GM23338 (cell line): ENCODE results near the gene MIAT. TPM values are rescaled to one million over a fixed set of nuclear protein-coding genes. Genes with fewer than 3 reads are reported as not detected.
A peak's percentile ranks its signal among the peaks of the same experiment; 100 is the strongest.

Experiments used
- ATAC-seq: fragments of 200-7000 bp; cut with Tn5 transposase; 3 replicates; pipeline ENCODE4 v1.9.1; 2020
- DNase-seq: peaks from one replicate; pipeline ENCODE4 v3.0.0-alpha.2; 2015; ENCODE audit warnings: low spot score
- H2AFZ ChIP-seq: fragments of 200-600 bp; sonication (generic); 2 replicates; pipeline ENCODE4 v1.8.0; 2016; ENCODE audit warnings: antibody characterized with exemption, mild to moderate bottlenecking, moderate library complexity
- H3F3A ChIP-seq: fragments of 200-600 bp; sonication (generic); replicated peaks from 2 replicates; pipeline ENCODE4 v1.8.0; 2017; ENCODE audit warnings: antibody characterized with exemption, mixed run types, low read depth
- H3K27ac ChIP-seq: fragments of 200-600 bp; sonication (generic); 2 replicates; pipeline ENCODE4 v1.6.1; 2016; ENCODE audit warnings: low read depth
- H3K27me3 ChIP-seq: fragments of 200-600 bp; sonication (generic); 2 replicates; pipeline ENCODE4 v1.8.0; 2016; ENCODE audit warnings: mild to moderate bottlenecking, mixed run types, moderate library complexity; ENCODE audit not compliant: insufficient read depth
- H3K36me3 ChIP-seq: fragments of 200-600 bp; sonication (generic); 2 replicates; pipeline ENCODE4 v1.8.0; 2016; ENCODE audit warnings: mild to moderate bottlenecking; ENCODE audit not compliant: insufficient read depth
- H3K4me1 ChIP-seq: fragments of 200-600 bp; sonication (generic); 2 replicates; pipeline ENCODE4 v1.8.0; 2016; ENCODE audit warnings: mild to moderate bottlenecking, moderate library complexity; ENCODE audit not compliant: insufficient read depth
- H3K4me2 ChIP-seq: fragments of 200-600 bp; sonication (generic); 2 replicates; pipeline ENCODE4 v1.7.1; 2017; ENCODE audit warnings: mixed run types
- H3K4me3 ChIP-seq: fragments of 200-600 bp; sonication (generic); 2 replicates; pipeline ENCODE4 v1.6.1; 2016; ENCODE audit warnings: mixed run types
- H3K79me2 ChIP-seq: fragments of 200-600 bp; sonication (generic); replicated peaks from 2 replicates; pipeline ENCODE4 v1.8.0; 2017; ENCODE audit warnings: mild to moderate bottlenecking; ENCODE audit not compliant: insufficient read depth
- H3K9me2 ChIP-seq: fragments of 200-600 bp; sonication (generic); 2 replicates; pipeline ENCODE4 v1.8.0; 2017; ENCODE audit not compliant: insufficient read depth
- H4K20me1 ChIP-seq: fragments of 200-600 bp; sonication (generic); replicated peaks from 2 replicates; pipeline ENCODE4 v1.8.0; 2017; ENCODE audit warnings: mild to moderate bottlenecking; ENCODE audit not compliant: insufficient read depth
- H3K27ac Mint-ChIP-seq: 2 replicates; pipeline ENCODE4 v1.8.0; 2020; ENCODE audit warnings: inconsistent platforms, mild to moderate bottlenecking, moderate library complexity, mixed read lengths
- H3K27me3 Mint-ChIP-seq: 3 replicates; pipeline ENCODE4 v1.8.0; 2022; ENCODE audit warnings: low read depth, mild to moderate bottlenecking, moderate library complexity, mixed read lengths, inconsistent platforms; ENCODE audit not compliant: insufficient read depth, poor library complexity
- H3K36me3 Mint-ChIP-seq: 3 replicates; pipeline ENCODE4 v1.8.0; 2021; ENCODE audit warnings: low read depth, mild to moderate bottlenecking, inconsistent platforms, moderate library complexity, mixed read lengths
- H3K4me1 Mint-ChIP-seq: 3 replicates; pipeline ENCODE4 v1.8.0; 2020; ENCODE audit warnings: mild to moderate bottlenecking, inconsistent platforms, mixed read lengths
- H3K4me3 Mint-ChIP-seq: 3 replicates; pipeline ENCODE4 v1.8.0; 2021; ENCODE audit warnings: moderate library complexity, mild to moderate bottlenecking, inconsistent platforms, mixed read lengths
- H3K9me3 Mint-ChIP-seq: 3 replicates; pipeline ENCODE4 v1.8.0; 2020; ENCODE audit warnings: moderate library complexity, mild to moderate bottlenecking, inconsistent platforms, mixed read lengths
- CREB1 ChIP-seq: fragments of 250-450 bp; sonication (Bioruptor Pico); IDR thresholded peaks from 2 replicates; pipeline ENCODE4 v1.5.0; 2020; ENCODE audit warnings: low read depth, mild to moderate bottlenecking, moderate library complexity
- NANOG ChIP-seq: IDR thresholded peaks from 2 replicates; pipeline ENCODE4 v1.6.1; 2016; ENCODE audit warnings: antibody characterized with exemption, borderline replicate concordance
- STAT1 ChIP-seq: IDR thresholded peaks from one replicate; pipeline ENCODE4 v1.6.1; 2016; ENCODE audit warnings: antibody characterized with exemption; ENCODE audit not compliant: unreplicated experiment
- ZNF331 ChIP-seq: fragments of 250-450 bp; sonication (Bioruptor Pico); IDR thresholded peaks from 2 replicates; pipeline ENCODE4 v1.5.0; 2020; ENCODE audit warnings: low read depth, mild to moderate bottlenecking, moderate library complexity
- polyA plus RNA-seq: library from polyadenylated mRNA; unstranded; fragments of >200 nt; fragmentation: Nextera tagmentation; extraction: Ambion mirVana; gene quantifications from 2 replicates; pipeline ENCODE4 v1.2.1, GENCODE V29; 2016
- total RNA-seq: library from RNA; depleted of rRNA; stranded (reverse); fragments of >200 nt; shearing (Covaris generic); gene quantifications from 2 replicates; pipeline ENCODE4 v1.2.3, GENCODE V29; 2014
- TF ChIP-seq, protein P1 (sequence below): IDR thresholded peaks from one replicate; pipeline ENCODE4 v1.6.1; 2018; ENCODE audit warnings: antibody characterized with exemption; ENCODE audit not compliant: unreplicated experiment
- TF ChIP-seq, protein P2 (sequence below), 2 experiments: fragments of 200-600 bp in 1 of 2; sonication (generic) in 1 of 2; conservative IDR thresholded peaks; 2 replicates each; pipeline versions ENCODE4 v1.5.1 to v1.6.1; 2016 to 2017; ENCODE audit warnings: antibody characterized with exemption in 2 of 2, low read depth in 2 of 2, mild to moderate bottlenecking in 2 of 2, moderate library complexity in 1 of 2
- TF ChIP-seq, protein P3 (sequence below): fragments of 250-450 bp; sonication (Bioruptor Pico); IDR thresholded peaks from 2 replicates; pipeline ENCODE4 v1.5.0; 2020; ENCODE audit warnings: mild to moderate bottlenecking, moderate library complexity

Gene MIAT
- total and polyA plus RNA-seq, 2 experiments from 2014 or later = 10.0 to 63.6 TPM

DNA sequence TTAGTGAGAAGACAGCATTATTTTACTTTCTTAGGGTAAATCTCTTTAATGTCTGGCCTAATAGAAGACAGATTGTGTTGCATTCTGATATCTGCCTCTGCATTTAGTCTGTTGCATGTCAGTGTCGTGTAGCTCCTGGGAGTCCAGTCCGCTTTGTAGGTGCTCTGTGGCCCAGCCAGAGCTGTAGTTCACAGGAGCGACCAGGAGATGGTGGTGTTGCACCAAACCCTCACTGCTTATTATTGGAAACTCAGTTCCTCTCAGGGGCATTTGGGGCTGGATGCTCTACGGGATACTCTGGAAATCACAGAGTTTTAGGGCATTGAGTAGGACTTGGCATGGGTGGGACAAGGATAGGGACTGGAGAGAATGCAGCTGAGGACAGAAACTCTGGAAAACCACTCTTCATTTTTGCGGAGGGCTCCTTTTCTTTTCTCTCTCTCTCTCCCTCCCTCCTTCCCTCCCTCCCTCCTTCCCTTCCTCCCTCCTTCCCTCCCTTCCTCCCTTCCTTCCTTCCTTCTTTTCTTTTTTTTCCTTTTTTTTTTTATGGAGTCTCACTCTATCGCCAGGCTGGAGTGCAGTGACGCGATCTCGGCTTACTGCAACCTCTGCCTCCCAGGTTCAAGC lies 21.7 kb downstream of the MIAT start:
- Mint-ChIP-seq H3K27ac (no peak overlapping the region), H3K4me1 (peaks cover 48% of the 10 kb centered on the region), H3K36me3 (peaks cover 24% of the 10 kb centered on the region), H3K27me3 (peaks cover 26% of the 10 kb centered on the region), H3K4me3 (no peak overlapping the region), H3K9me3 (no peaks in the 10 kb centered on the region)
- Histone ChIP-seq H3K27ac (no peak overlapping the region), H3K27me3 (no peaks in the 10 kb centered on the region), H4K20me1 (0 out of 2 replicates have a peak, but pooled peaks cover 2% of the 10 kb centered on the region), H3K36me3 (no peaks in the 10 kb centered on the region), H3K4me1 (peaks cover 31% of the 10 kb centered on the region), H3K4me2 (no peak overlapping the region), H3K4me3 (no peak overlapping the region), H3K9me2 (peaks cover 7% of the 10 kb centered on the region; the same call in 1 of the 2 replicates), H3K79me2 (peaks cover 13% of the 10 kb centered on the region; the same call in 1 of the 2 replicates), H3F3A (peaks cover 34% of the 10 kb centered on the region), H2AFZ (no peak overlapping the region)
- DNase-seq = peak; percentile 90
- TF ChIP-seq CREB1 (no peak), NANOG (no peak), STAT1 (no peak), ZNF331 (CRISPR knock-in tag) (no peak)
- TF ChIP-seq, protein P1, sequence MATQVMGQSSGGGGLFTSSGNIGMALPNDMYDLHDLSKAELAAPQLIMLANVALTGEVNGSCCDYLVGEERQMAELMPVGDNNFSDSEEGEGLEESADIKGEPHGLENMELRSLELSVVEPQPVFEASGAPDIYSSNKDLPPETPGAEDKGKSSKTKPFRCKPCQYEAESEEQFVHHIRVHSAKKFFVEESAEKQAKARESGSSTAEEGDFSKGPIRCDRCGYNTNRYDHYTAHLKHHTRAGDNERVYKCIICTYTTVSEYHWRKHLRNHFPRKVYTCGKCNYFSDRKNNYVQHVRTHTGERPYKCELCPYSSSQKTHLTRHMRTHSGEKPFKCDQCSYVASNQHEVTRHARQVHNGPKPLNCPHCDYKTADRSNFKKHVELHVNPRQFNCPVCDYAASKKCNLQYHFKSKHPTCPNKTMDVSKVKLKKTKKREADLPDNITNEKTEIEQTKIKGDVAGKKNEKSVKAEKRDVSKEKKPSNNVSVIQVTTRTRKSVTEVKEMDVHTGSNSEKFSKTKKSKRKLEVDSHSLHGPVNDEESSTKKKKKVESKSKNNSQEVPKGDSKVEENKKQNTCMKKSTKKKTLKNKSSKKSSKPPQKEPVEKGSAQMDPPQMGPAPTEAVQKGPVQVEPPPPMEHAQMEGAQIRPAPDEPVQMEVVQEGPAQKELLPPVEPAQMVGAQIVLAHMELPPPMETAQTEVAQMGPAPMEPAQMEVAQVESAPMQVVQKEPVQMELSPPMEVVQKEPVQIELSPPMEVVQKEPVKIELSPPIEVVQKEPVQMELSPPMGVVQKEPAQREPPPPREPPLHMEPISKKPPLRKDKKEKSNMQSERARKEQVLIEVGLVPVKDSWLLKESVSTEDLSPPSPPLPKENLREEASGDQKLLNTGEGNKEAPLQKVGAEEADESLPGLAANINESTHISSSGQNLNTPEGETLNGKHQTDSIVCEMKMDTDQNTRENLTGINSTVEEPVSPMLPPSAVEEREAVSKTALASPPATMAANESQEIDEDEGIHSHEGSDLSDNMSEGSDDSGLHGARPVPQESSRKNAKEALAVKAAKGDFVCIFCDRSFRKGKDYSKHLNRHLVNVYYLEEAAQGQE = no peak
- TF ChIP-seq, protein P2, sequence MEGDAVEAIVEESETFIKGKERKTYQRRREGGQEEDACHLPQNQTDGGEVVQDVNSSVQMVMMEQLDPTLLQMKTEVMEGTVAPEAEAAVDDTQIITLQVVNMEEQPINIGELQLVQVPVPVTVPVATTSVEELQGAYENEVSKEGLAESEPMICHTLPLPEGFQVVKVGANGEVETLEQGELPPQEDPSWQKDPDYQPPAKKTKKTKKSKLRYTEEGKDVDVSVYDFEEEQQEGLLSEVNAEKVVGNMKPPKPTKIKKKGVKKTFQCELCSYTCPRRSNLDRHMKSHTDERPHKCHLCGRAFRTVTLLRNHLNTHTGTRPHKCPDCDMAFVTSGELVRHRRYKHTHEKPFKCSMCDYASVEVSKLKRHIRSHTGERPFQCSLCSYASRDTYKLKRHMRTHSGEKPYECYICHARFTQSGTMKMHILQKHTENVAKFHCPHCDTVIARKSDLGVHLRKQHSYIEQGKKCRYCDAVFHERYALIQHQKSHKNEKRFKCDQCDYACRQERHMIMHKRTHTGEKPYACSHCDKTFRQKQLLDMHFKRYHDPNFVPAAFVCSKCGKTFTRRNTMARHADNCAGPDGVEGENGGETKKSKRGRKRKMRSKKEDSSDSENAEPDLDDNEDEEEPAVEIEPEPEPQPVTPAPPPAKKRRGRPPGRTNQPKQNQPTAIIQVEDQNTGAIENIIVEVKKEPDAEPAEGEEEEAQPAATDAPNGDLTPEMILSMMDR (conservative IDR thresholded peaks at IDR 0.05; ENCODE audit: low read depth in 2 of 2) = peak; percentile 93 to 94
- TF ChIP-seq, protein P3, sequence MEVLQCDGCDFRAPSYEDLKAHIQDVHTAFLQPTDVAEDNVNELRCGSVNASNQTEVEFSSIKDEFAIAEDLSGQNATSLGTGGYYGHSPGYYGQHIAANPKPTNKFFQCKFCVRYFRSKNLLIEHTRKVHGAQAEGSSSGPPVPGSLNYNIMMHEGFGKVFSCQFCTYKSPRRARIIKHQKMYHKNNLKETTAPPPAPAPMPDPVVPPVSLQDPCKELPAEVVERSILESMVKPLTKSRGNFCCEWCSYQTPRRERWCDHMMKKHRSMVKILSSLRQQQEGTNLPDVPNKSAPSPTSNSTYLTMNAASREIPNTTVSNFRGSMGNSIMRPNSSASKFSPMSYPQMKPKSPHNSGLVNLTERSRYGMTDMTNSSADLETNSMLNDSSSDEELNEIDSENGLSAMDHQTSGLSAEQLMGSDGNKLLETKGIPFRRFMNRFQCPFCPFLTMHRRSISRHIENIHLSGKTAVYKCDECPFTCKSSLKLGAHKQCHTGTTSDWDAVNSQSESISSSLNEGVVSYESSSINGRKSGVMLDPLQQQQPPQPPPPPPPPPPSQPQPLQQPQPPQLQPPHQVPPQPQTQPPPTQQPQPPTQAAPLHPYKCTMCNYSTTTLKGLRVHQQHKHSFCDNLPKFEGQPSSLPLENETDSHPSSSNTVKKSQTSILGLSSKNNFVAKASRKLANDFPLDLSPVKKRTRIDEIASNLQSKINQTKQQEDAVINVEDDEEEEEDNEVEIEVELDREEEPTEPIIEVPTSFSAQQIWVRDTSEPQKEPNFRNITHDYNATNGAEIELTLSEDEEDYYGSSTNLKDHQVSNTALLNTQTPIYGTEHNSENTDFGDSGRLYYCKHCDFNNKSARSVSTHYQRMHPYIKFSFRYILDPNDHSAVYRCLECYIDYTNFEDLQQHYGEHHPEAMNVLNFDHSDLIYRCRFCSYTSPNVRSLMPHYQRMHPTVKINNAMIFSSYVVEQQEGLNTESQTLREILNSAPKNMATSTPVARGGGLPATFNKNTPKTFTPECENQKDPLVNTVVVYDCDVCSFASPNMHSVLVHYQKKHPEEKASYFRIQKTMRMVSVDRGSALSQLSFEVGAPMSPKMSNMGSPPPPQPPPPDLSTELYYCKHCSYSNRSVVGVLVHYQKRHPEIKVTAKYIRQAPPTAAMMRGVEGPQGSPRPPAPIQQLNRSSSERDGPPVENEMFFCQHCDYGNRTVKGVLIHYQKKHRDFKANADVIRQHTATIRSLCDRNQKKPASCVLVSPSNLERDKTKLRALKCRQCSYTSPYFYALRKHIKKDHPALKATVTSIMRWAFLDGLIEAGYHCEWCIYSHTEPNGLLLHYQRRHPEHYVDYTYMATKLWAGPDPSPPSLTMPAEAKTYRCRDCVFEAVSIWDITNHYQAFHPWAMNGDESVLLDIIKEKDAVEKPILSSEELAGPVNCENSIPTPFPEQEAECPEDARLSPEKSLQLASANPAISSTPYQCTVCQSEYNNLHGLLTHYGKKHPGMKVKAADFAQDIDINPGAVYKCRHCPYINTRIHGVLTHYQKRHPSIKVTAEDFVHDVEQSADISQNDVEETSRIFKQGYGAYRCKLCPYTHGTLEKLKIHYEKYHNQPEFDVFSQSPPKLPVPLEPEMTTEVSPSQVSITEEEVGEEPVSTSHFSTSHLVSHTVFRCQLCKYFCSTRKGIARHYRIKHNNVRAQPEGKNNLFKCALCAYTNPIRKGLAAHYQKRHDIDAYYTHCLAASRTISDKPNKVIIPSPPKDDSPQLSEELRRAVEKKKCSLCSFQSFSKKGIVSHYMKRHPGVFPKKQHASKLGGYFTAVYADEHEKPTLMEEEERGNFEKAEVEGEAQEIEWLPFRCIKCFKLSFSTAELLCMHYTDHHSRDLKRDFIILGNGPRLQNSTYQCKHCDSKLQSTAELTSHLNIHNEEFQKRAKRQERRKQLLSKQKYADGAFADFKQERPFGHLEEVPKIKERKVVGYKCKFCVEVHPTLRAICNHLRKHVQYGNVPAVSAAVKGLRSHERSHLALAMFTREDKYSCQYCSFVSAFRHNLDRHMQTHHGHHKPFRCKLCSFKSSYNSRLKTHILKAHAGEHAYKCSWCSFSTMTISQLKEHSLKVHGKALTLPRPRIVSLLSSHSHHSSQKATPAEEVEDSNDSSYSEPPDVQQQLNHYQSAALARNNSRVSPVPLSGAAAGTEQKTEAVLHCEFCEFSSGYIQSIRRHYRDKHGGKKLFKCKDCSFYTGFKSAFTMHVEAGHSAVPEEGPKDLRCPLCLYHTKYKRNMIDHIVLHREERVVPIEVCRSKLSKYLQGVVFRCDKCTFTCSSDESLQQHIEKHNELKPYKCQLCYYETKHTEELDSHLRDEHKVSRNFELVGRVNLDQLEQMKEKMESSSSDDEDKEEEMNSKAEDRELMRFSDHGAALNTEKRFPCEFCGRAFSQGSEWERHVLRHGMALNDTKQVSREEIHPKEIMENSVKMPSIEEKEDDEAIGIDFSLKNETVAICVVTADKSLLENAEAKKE (CRISPR knock-in tag) = no peak
- peak; percentile 75 for ATAC-seq
